ENCODE measurements around the gene MASP1.

Gene MASP1

GRCh38 chr3:187314176-187314575 lies 22.6 kb upstream of the MASP1 start:
- no peaks in the 10 kb centered on the region for H3K79me2 ChIP-seq (ENCODE audit: insufficient read depth, low read depth)
- H3K9ac ChIP-seq: no peak overlapping the region
- no peak overlapping the region for H3K4me3 ChIP-seq (IDR thresholded peaks at IDR 0.05; ENCODE audit: insufficient read depth, low read depth, low read length)
- no peaks in the 10 kb centered on the region; the same call in 1 of the 2 replicates for H3K27me3 ChIP-seq (ENCODE audit: insufficient read depth, low read depth)
- H2AFZ ChIP-seq (ENCODE audit: low read depth): no peak overlapping the region
- no peaks in the 10 kb centered on the region for H3K36me3 ChIP-seq (ENCODE audit: insufficient read depth)
- TF ChIP-seq, protein P1, sequence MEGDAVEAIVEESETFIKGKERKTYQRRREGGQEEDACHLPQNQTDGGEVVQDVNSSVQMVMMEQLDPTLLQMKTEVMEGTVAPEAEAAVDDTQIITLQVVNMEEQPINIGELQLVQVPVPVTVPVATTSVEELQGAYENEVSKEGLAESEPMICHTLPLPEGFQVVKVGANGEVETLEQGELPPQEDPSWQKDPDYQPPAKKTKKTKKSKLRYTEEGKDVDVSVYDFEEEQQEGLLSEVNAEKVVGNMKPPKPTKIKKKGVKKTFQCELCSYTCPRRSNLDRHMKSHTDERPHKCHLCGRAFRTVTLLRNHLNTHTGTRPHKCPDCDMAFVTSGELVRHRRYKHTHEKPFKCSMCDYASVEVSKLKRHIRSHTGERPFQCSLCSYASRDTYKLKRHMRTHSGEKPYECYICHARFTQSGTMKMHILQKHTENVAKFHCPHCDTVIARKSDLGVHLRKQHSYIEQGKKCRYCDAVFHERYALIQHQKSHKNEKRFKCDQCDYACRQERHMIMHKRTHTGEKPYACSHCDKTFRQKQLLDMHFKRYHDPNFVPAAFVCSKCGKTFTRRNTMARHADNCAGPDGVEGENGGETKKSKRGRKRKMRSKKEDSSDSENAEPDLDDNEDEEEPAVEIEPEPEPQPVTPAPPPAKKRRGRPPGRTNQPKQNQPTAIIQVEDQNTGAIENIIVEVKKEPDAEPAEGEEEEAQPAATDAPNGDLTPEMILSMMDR (conservative IDR thresholded peaks at IDR 0.05; ENCODE audit: low read depth, low read length): no peak
- no peak overlapping the region for H3K27ac ChIP-seq
- no peaks in the 10 kb centered on the region for H4K20me1 ChIP-seq (ENCODE audit: insufficient read depth)
- H3K4me1 ChIP-seq (ENCODE audit: low read depth, poor library complexity, severe bottlenecking): peaks cover 3% of the 10 kb centered on the region
- H3K4me2 ChIP-seq: no peak overlapping the region

- H3K4me1 ChIP-seq (ENCODE audit: low read depth, poor library complexity, severe bottlenecking): no peaks in the 10 kb centered on the region
Observed at GRCh38 chr3:187310954-187311470, 19.5 kb upstream of the MASP1 start.

GRCh38 chr3:187310226-187310625 lies 18.7 kb upstream of the MASP1 start:
- H3K27me3 ChIP-seq (ENCODE audit: insufficient read depth, low read depth): no peaks in the 10 kb centered on the region; the same call in 1 of the 2 replicates
- no peaks in the 10 kb centered on the region for H3K4me1 ChIP-seq (ENCODE audit: low read depth, poor library complexity, severe bottlenecking)
- no peak overlapping the region for H3K27ac ChIP-seq
- H3K9ac ChIP-seq: no peak overlapping the region
- H3K36me3 ChIP-seq (ENCODE audit: insufficient read depth): no peaks in the 10 kb centered on the region
- no peak overlapping the region for H3K4me3 ChIP-seq (IDR thresholded peaks at IDR 0.05; ENCODE audit: insufficient read depth, low read depth, low read length)
- TF ChIP-seq, protein P1 (conservative IDR thresholded peaks at IDR 0.05; ENCODE audit: low read depth, low read length): no peak
- no peaks in the 10 kb centered on the region for H3K79me2 ChIP-seq (ENCODE audit: insufficient read depth, low read depth)
- no peak overlapping the region for H3K4me2 ChIP-seq
- no peak overlapping the region for H2AFZ ChIP-seq (ENCODE audit: low read depth)
- H4K20me1 ChIP-seq (ENCODE audit: insufficient read depth): no peaks in the 10 kb centered on the region

More at GRCh38 chr3:187310954-187311470, 19.5 kb upstream of the MASP1 start:
- no peak overlapping the region for H2AFZ ChIP-seq (ENCODE audit: low read depth)
- no peaks in the 10 kb centered on the region; the same call in 1 of the 2 replicates for H3K27me3 ChIP-seq (ENCODE audit: insufficient read depth, low read depth)
- TF ChIP-seq, protein P1 (conservative IDR thresholded peaks at IDR 0.05; ENCODE audit: low read depth, low read length): no peak
- H3K36me3 ChIP-seq (ENCODE audit: insufficient read depth): no peaks in the 10 kb centered on the region
- H3K9ac ChIP-seq: no peak overlapping the region
- no peaks in the 10 kb centered on the region for H4K20me1 ChIP-seq (ENCODE audit: insufficient read depth)
- no peak overlapping the region for H3K4me2 ChIP-seq
- H3K27ac ChIP-seq: no peak overlapping the region
- H3K4me3 ChIP-seq (IDR thresholded peaks at IDR 0.05; ENCODE audit: insufficient read depth, low read depth, low read length): no peak overlapping the region
- H3K79me2 ChIP-seq (ENCODE audit: insufficient read depth, low read depth): no peaks in the 10 kb centered on the region

- TF ChIP-seq, protein P1 (conservative IDR thresholded peaks at IDR 0.05; ENCODE audit: low read depth, low read length): no peak
- Histone ChIP-seq H3K79me2 (ENCODE audit: insufficient read depth, low read depth) (no peaks in the 10 kb centered on the region), H2AFZ (ENCODE audit: low read depth) (no peak overlapping the region), H3K27ac (no peak overlapping the region), H4K20me1 (ENCODE audit: insufficient read depth) (no peaks in the 10 kb centered on the region), H3K4me1 (ENCODE audit: low read depth, poor library complexity, severe bottlenecking) (no peaks in the 10 kb centered on the region), H3K4me3 (IDR thresholded peaks at IDR 0.05; ENCODE audit: insufficient read depth, low read depth, low read length) (no peak overlapping the region), H3K4me2 (no peak overlapping the region), H3K27me3 (ENCODE audit: insufficient read depth, low read depth) (no peaks in the 10 kb centered on the region), H3K9ac (no peak overlapping the region), H3K36me3 (ENCODE audit: insufficient read depth) (no peaks in the 10 kb centered on the region)
Observed at GRCh38 chr3:187305881-187306280, 14.3 kb upstream of the MASP1 start.

All from KMS-11 (cell line).